Measurements from ENCODE around the gene KLK3. TPM values are rescaled to one million over a fixed set of nuclear protein-coding genes. Genes with fewer than 3 reads are reported as not detected.

Gene KLK3
- total RNA-seq, 1 experiment from 2014 or later: not detected

DNA sequence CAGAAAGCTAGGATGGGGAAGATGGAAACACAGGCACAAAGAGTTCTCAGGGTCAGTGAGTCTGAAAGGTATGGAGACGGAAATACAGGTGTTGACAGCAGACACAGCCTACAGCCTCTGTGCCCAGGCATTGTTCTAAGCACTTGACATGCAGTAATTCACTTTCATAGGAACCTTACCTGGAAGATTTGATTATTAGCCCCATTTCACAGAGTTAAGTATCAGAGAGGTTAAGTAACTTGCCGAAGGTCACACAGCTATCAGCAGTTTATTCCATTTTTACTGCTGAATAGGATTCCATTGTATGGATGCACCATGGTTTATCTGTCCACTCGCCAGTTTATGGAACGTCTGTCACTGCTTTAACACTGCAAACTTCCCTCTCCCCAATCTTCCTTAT, 43.3 kb downstream of the KLK3 start:
- DNase-seq (ENCODE audit: low spot score): no peak

- no peak for DNase-seq (ENCODE audit: low spot score)
Observed at GRCh38 chr19:50899569-50899968, 44.9 kb downstream of the KLK3 start.

GRCh38 chr19:50902640-50903039, 47.9 kb downstream of the KLK3 start:
- no peak for DNase-seq (ENCODE audit: low spot score)

GRCh38 chr19:50906217-50906616, 51.5 kb downstream of the KLK3 start:
- no peak for DNase-seq (ENCODE audit: low spot score)

DNA sequence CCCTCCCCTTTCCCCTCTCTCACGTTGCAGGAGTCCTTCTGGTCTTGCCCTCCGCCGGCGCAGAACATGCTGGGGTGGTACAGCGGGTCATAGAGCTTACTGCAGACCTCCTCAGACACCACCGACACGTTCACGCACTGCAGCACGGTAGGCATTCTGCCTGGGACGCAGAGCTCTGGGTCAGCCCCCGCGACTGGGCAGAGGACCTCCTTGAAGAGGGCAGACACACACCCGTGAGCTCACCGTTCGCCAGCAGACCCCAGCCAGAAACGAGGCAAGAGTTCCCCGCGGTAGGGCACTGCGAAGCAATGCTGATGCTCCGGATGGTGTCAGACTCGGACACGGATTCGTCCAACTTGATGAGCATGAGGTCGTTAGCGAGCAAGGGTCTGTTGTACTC, 53.6 kb downstream of the KLK3 start:
- DNase-seq (ENCODE audit: low spot score): no peak

- no peak for DNase-seq (ENCODE audit: low spot score)
Observed at GRCh38 chr19:50909240-50910070, 54.7 kb downstream of the KLK3 start.

Other genes with a start within 250 kb of the KLK3 start
- gene SYT3, start 215.0 kb upstream of the KLK3 start, total RNA-seq (2014; rRNA removed; shearing (Covaris generic)): 1.9 and 4.5 TPM in 2 replicates
- gene C19orf81, start 205.5 kb upstream of the KLK3 start, total RNA-seq (2014; rRNA removed; shearing (Covaris generic)): 5.0 and 5.3 TPM in 2 replicates
- gene SHANK1, start 135.1 kb upstream of the KLK3 start, total RNA-seq (2014; rRNA removed; shearing (Covaris generic)): 0.68 and 2.2 TPM in 2 replicates
- 0.45 and 4.6 TPM in 2 replicates for gene CLEC11A, start 131.6 kb upstream of the KLK3 start, total RNA-seq (2014; rRNA removed; shearing (Covaris generic))
- not detected in 2 replicates for gene GPR32, start 84.5 kb upstream of the KLK3 start, total RNA-seq (2014; rRNA removed; shearing (Covaris generic))
- not detected in 2 replicates for gene ACP4, start 64.5 kb upstream of the KLK3 start, total RNA-seq (2014; rRNA removed; shearing (Covaris generic))
- not detected in 2 replicates for gene KLK1, start 31.1 kb upstream of the KLK3 start, total RNA-seq (2014; rRNA removed; shearing (Covaris generic))
- not detected in 2 replicates for gene KLK15, start 21.3 kb upstream of the KLK3 start, total RNA-seq (2014; rRNA removed; shearing (Covaris generic))
- not detected in 2 replicates for gene KLK2, start 18.5 kb downstream of the KLK3 start, total RNA-seq (2014; rRNA removed; shearing (Covaris generic))
- gene KLK4, start 56.5 kb downstream of the KLK3 start, total RNA-seq (2014; rRNA removed; shearing (Covaris generic)): not detected in 2 replicates
- gene KLK5, start 98.1 kb downstream of the KLK3 start, total RNA-seq (2014; rRNA removed; shearing (Covaris generic)): 0.64 TPM in 1 of 2 replicates, not detected in the other
- not detected in 2 replicates for gene KLK6, start 114.7 kb downstream of the KLK3 start, total RNA-seq (2014; rRNA removed; shearing (Covaris generic))
- not detected in 2 replicates for gene KLK7, start 129.0 kb downstream of the KLK3 start, total RNA-seq (2014; rRNA removed; shearing (Covaris generic))
- gene KLK8, start 146.7 kb downstream of the KLK3 start, total RNA-seq (2014; rRNA removed; shearing (Covaris generic)): not detected in 2 replicates
- not detected in 2 replicates for gene KLK10, start 164.8 kb downstream of the KLK3 start, total RNA-seq (2014; rRNA removed; shearing (Covaris generic))
- not detected in 2 replicates for gene KLK11, start 171.7 kb downstream of the KLK3 start, total RNA-seq (2014; rRNA removed; shearing (Covaris generic))
- not detected in 2 replicates for gene KLK12, start 180.1 kb downstream of the KLK3 start, total RNA-seq (2014; rRNA removed; shearing (Covaris generic))
- gene KLK13, start 210.2 kb downstream of the KLK3 start, total RNA-seq (2014; rRNA removed; shearing (Covaris generic)): not detected in 2 replicates
- not detected in 2 replicates for gene KLK14, start 228.0 kb downstream of the KLK3 start, total RNA-seq (2014; rRNA removed; shearing (Covaris generic))

Measured in H4 (cell line).